ENCODE measurements around the gene E4F1. TPM values are rescaled to one million over a fixed set of nuclear protein-coding genes. Genes with fewer than 3 reads are reported as not detected.

The E4F1 gene
- total RNA-seq, 1 donor from 2014 or later = 33.0 TPM

DNA sequence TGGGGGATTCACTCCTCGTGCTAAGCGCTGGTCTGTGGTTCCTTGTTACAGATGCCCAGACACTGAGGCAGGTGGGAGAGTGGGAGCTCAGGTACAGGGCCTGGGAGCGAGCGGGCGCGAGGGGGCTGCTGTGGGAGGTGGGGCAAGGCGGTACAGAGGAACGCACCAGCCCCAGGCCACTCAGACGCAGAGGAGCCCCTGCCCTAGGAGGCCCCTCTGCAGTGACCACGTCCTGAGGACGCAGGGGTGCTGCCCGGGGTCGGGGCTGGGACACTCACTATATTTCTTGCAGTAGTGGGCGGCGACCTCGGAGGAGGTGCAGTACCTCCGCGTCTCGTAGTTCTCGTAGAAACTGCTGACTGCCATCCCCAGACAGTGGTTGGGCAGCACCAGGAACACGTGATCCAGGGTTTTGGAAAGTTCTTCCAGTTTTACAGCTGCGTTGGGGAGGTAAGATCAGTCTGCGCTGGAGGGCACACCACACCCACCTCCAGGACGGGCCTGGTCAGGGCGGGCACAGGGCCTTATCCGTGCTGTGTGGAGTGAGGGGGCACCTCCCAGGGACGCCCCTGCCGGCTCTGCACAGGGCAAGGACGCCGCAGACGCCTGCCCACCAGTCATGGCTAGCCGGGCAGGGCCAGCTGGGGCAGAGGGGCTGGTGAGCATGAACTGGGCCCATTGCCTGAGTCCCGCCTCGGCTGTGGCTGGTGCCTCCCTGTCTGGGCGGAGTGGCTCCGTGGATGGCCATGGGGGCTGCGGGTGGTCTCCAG lies 60.8 kb downstream of the E4F1 start:
- Mint-ChIP-seq H3K36me3 (no peaks in the 10 kb centered on the region), H3K4me3 (no peak overlapping the region), H3K4me1 (no peaks in the 10 kb centered on the region), H3K27me3 (ENCODE audit: low read depth) (peaks cover 26% of the 10 kb centered on the region), H3K9me3 (no peaks in the 10 kb centered on the region), H3K27ac (no peak overlapping the region)
- TF ChIP-seq, protein P1, sequence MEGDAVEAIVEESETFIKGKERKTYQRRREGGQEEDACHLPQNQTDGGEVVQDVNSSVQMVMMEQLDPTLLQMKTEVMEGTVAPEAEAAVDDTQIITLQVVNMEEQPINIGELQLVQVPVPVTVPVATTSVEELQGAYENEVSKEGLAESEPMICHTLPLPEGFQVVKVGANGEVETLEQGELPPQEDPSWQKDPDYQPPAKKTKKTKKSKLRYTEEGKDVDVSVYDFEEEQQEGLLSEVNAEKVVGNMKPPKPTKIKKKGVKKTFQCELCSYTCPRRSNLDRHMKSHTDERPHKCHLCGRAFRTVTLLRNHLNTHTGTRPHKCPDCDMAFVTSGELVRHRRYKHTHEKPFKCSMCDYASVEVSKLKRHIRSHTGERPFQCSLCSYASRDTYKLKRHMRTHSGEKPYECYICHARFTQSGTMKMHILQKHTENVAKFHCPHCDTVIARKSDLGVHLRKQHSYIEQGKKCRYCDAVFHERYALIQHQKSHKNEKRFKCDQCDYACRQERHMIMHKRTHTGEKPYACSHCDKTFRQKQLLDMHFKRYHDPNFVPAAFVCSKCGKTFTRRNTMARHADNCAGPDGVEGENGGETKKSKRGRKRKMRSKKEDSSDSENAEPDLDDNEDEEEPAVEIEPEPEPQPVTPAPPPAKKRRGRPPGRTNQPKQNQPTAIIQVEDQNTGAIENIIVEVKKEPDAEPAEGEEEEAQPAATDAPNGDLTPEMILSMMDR (IDR thresholded peaks at IDR 0.05; ENCODE audit: unreplicated experiment) = no peak
- no peak for DNase-seq (ENCODE audit: low spot score in 2 of 2, unreplicated experiment in 2 of 2)

DNA sequence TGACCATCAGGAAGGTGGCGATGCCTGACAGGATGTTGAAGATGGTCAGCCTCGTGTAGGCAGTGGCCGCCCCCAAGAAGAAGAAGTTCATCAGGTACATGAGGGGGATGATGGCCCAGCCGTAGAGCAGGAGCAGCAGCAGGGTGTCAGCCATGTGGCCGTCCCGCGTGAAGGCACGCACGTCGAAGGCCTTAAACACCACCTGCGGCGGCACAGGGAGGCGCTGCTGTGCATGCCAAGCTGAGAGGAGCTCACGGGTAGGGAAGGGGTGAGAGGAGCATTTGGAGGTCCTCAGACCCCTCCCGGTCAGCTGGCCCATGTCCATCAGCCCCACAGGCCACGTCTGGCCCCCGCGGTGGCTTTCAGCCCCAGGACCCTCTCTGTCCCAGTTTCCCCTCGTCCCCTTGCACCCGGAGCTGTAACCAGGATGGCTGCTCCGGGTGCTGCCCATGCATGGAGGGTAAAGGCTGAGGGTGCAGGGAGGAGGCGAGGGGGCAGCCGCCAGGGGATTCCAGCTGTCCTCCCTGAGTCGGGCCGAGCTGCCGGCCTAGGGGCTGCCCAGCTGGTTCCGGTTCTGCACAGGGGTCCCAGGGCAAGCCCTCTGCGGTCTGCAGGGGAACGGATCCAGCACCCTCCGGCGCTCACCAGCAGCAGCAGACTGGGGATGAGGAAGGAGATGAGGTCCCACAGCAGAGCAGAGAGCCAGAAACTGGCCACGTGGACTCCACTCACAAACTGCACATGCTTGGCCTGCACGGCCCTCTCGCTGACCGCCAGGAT lies 61.6 kb downstream of the E4F1 start:
- Mint-ChIP-seq H3K4me3 (no peak overlapping the region), H3K36me3 (no peaks in the 10 kb centered on the region), H3K27ac (no peak overlapping the region), H3K27me3 (ENCODE audit: low read depth) (peaks cover 18% of the 10 kb centered on the region), H3K4me1 (no peaks in the 10 kb centered on the region), H3K9me3 (no peaks in the 10 kb centered on the region)
- no peak for DNase-seq (ENCODE audit: low spot score in 2 of 2, unreplicated experiment in 2 of 2)
- TF ChIP-seq, protein P1 (IDR thresholded peaks at IDR 0.05; ENCODE audit: unreplicated experiment) = no peak

Small RNA genes lying within 50 kb of the gene (microRNA-seq; reads per million reads assigned to microRNA genes)
- gene MIR3677 (1.2 reads per million), gene MIR4717 (not detected)

Other genes with a start within 250 kb of the E4F1 start
- gene NOXO1, start 242.1 kb upstream of the E4F1 start, total RNA-seq = 0.42 to 1.3 TPM (median 0.73 TPM) in 3 replicates
- gene GFER, start 239.4 kb upstream of the E4F1 start, total RNA-seq = 22.8 to 26.5 TPM (median 23.7 TPM) in 3 replicates
- 0.49 to 1.3 TPM (median 1.0 TPM) in 3 replicates for gene SYNGR3, start 233.6 kb upstream of the E4F1 start, total RNA-seq
- 50.6 to 52.7 TPM (median 52.7 TPM) in 3 replicates for gene ZNF598, start 213.8 kb upstream of the E4F1 start, total RNA-seq
- gene NPW, start 203.8 kb upstream of the E4F1 start, total RNA-seq = 14.0 to 16.1 TPM (median 15.4 TPM) in 3 replicates
- gene NHERF2, start 196.7 kb upstream of the E4F1 start, total RNA-seq = 48.1 to 55.1 TPM (median 51.3 TPM) in 3 replicates
- gene NTHL1, start 175.8 kb upstream of the E4F1 start, total RNA-seq = 27.6 to 31.1 TPM (median 29.7 TPM) in 3 replicates
- gene TSC2, start 175.6 kb upstream of the E4F1 start, total RNA-seq = 242 to 250 TPM (median 243 TPM) in 3 replicates
- gene PKD1, start 87.7 kb upstream of the E4F1 start, total RNA-seq = 173 to 183 TPM (median 175 TPM) in 3 replicates
- gene RAB26, start 75.0 kb upstream of the E4F1 start, total RNA-seq = 1.1 to 1.5 TPM (median 1.3 TPM) in 3 replicates
- 63.1 to 68.5 TPM (median 66.1 TPM) in 3 replicates for gene TRAF7, start 67.8 kb upstream of the E4F1 start, total RNA-seq
- gene CASKIN1, start 27.0 kb upstream of the E4F1 start, total RNA-seq = 8.9 to 9.8 TPM (median 9.8 TPM) in 3 replicates
- gene MLST8, start 18.1 kb upstream of the E4F1 start, total RNA-seq = 45.9 to 49.0 TPM (median 47.2 TPM) in 3 replicates
- 11.9 to 14.4 TPM (median 13.0 TPM) in 3 replicates for gene BRICD5, start 12.7 kb upstream of the E4F1 start, total RNA-seq
- 15.2 to 17.9 TPM (median 16.8 TPM) in 3 replicates for gene PGP, start 8.8 kb upstream of the E4F1 start, total RNA-seq
- 1.0 to 1.4 TPM (median 1.2 TPM) in 3 replicates for gene DNASE1L2, start 12.9 kb downstream of the E4F1 start, total RNA-seq
- 53.3 to 54.8 TPM (median 54.5 TPM) in 3 replicates for gene ECI1, start 28.0 kb downstream of the E4F1 start, total RNA-seq
- gene RNPS1, start 44.5 kb downstream of the E4F1 start, total RNA-seq = 229 to 243 TPM (median 229 TPM) in 3 replicates
- 3.5 to 3.9 TPM (median 3.6 TPM) in 3 replicates for gene ABCA3, start 117.1 kb downstream of the E4F1 start, total RNA-seq
- 15.2 to 17.4 TPM (median 16.7 TPM) in 3 replicates for gene CCNF, start 205.9 kb downstream of the E4F1 start, total RNA-seq
- gene TEDC2, start 236.5 kb downstream of the E4F1 start, total RNA-seq = 14.5 to 16.0 TPM (median 14.7 TPM) in 3 replicates
- gene NTN3, start 247.7 kb downstream of the E4F1 start, total RNA-seq = 17.4 to 17.9 TPM (median 17.5 TPM) in 3 replicates